ENCODE results near the gene BRSK1.

BRSK1 gene

DNA sequence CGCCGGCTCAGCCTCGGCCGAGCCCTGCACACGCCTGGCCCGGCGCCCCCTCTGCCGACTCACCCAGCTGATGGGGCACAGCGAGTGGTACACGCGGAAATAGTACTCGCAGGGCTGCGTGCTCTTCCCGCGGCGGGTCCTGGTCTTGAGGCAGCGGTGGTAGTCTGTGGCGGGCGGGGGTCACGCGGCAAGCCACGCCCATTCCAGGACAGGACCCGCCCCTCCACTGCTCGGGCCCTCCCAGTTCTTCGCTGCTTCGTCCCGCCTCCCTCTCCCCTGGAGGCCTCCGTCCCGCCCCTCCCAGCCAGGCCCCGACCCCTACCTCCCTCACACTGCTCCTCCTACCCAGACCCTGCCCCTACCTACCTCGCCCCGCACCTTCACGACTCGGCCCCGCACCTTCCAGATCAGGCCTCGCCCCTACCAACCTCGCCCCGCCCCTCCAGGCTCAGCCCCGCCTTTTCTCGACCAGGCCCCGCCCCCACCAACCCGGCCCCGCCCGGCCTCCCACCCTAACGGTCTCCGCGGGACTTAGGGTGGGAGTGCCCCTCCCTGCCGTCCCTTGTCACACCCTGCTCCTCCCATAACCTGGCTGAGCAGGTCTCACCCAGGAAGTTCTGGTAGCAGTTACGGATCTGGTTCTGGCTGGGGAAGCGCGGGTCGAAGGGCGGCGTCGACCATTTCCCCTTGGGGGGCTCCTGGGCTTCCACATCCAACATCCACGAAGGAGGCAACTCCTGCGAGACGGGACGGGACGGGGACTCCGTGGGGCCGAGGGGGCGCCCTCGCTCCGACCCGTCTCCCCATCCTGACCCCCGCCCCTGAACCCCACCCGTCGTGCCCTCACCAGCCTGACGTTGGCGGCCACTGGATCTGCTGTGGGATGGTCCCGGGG, 70.3 kb downstream of the BRSK1 start:
- Mint-ChIP-seq H3K4me3 (peak overlapping the region; percentile 62), H3K27ac (no peak overlapping the region), H3K27me3 (peaks cover 42% of the 10 kb centered on the region), H3K36me3 (ENCODE audit: low read depth) (no peaks in the 10 kb centered on the region), H3K4me1 (ENCODE audit: low read depth) (peaks cover 24% of the 10 kb centered on the region), H3K9me3 (no peaks in the 10 kb centered on the region)

DNA sequence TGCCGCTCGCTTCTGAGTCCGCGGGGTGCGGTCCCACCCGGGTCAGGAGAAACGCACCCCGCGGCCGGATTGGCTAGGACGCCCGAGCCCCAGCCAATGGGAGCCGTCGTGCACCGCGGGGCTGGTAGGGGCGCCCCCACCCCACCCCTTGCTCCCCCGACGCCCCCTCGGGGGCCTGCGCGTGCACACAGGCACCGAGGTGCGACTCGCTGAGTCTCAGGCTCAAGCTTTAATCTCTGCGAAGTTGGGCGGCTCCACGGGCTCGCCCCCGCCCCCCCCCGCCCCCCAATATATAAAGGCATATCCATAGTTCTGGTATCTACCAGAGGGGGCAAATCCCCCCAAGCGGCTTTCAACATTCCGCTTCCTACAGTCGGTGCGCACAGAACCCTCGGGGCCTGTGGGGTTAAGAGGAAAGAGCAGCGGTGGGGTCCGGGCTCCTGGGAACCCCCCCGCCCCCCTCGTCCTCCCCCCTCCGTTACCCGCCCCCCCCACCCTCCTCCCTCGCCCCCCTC, 71.0 kb downstream of the BRSK1 start, which contains the start of gene COX6B2:
COX6B2 (minus strand) TSS at position 22 of the 515 bp plus-strand sequence. CDS start 198 bp downstream, outside the sequence.
- no peaks in the 10 kb centered on the region for H3K36me3 Mint-ChIP-seq (ENCODE audit: low read depth)
- H3K4me3 Mint-ChIP-seq = peak within 1 kb of the TSS; percentile 62
- H3K9me3 Mint-ChIP-seq = no peaks in the 10 kb centered on the region
- peaks cover 24% of the 10 kb centered on the region for H3K4me1 Mint-ChIP-seq (ENCODE audit: low read depth)
- peaks cover 42% of the 10 kb centered on the region for H3K27me3 Mint-ChIP-seq
- H3K27ac Mint-ChIP-seq = no peak within 1 kb of the TSS

GRCh38 chr19:55355213-55355821, 71.5 kb downstream of the BRSK1 start:
- Mint-ChIP-seq H3K4me1 (ENCODE audit: low read depth) (peaks cover 24% of the 10 kb centered on the region), H3K27ac (no peak overlapping the region), H3K4me3 (no peak overlapping the region), H3K9me3 (no peaks in the 10 kb centered on the region), H3K27me3 (peaks cover 42% of the 10 kb centered on the region), H3K36me3 (ENCODE audit: low read depth) (no peaks in the 10 kb centered on the region)

DNA sequence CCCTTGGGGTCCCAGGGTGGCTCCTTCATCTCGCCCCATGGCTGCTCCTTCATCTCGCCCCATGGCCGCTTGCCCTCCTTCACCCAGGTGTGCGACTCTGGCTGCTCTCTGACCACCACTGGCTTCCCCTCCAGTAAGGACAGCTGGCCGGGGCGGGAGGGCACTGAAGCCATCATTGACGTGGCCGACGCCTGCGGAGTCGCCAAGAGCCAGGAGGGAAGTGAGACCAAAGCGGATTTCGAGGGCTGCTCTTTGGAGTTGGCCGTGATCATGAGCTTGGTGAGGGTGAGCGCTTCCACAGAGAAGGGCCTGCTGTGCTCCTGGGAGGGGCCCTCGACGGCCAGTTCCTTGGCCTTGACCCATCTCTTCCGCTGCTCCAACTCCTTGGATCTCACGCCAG, 74.7 kb downstream of the BRSK1 start:
- no peak overlapping the region for H3K4me3 Mint-ChIP-seq
- H3K27me3 Mint-ChIP-seq = peaks cover 13% of the 10 kb centered on the region
- peaks cover 7% of the 10 kb centered on the region for H3K4me1 Mint-ChIP-seq (ENCODE audit: low read depth)
- H3K27ac Mint-ChIP-seq = no peak overlapping the region
- no peaks in the 10 kb centered on the region for H3K9me3 Mint-ChIP-seq
- H3K36me3 Mint-ChIP-seq (ENCODE audit: low read depth) = no peaks in the 10 kb centered on the region

GRCh38 chr19:55358943-55359908, 75.4 kb downstream of the BRSK1 start:
- Mint-ChIP-seq H3K36me3 (ENCODE audit: low read depth) (no peaks in the 10 kb centered on the region), H3K4me1 (ENCODE audit: low read depth) (peaks cover 2% of the 10 kb centered on the region), H3K4me3 (no peak overlapping the region), H3K27ac (no peak overlapping the region), H3K9me3 (no peaks in the 10 kb centered on the region), H3K27me3 (peaks cover 13% of the 10 kb centered on the region)

- no peaks in the 10 kb centered on the region for H3K4me1 Mint-ChIP-seq (ENCODE audit: low read depth)
- no peaks in the 10 kb centered on the region for H3K9me3 Mint-ChIP-seq
- H3K27ac Mint-ChIP-seq = no peak overlapping the region
- H3K27me3 Mint-ChIP-seq = peaks cover 4% of the 10 kb centered on the region
- H3K4me3 Mint-ChIP-seq = no peak overlapping the region
- no peaks in the 10 kb centered on the region for H3K36me3 Mint-ChIP-seq (ENCODE audit: low read depth)
Measured at GRCh38 chr19:55360902-55361301, 77.1 kb downstream of the BRSK1 start.
